HEK293 (cell line): Measurements from ENCODE around the gene NLRP6.
"Not testable (repeated sequence)": the region's sequence is repeated elsewhere in the genome, so short reads cannot be mapped to it uniquely, and the experiment has no call there.

Experiments
- CTCF ChIP-seq: fragments of 450-650 bp; formaldehyde crosslinking; IDR thresholded peaks from 2 replicates; pipeline ENCODE4 v1.5.1; 2016; ENCODE audit warnings: missing biosample characterization, missing genetic modification characterization
- GLI4 ChIP-seq: fragments of 450-650 bp; formaldehyde crosslinking; IDR thresholded peaks from 2 replicates; pipeline ENCODE4 v1.5.1; 2016; ENCODE audit warnings: missing biosample characterization, missing genetic modification characterization
- ZBTB49 ChIP-seq: fragments of 450-650 bp; formaldehyde crosslinking; IDR thresholded peaks from 2 replicates; pipeline ENCODE4 v1.5.1; 2016; ENCODE audit warnings: missing biosample characterization, missing genetic modification characterization, low read depth
- ZNF350 ChIP-seq: fragments of 450-650 bp; formaldehyde crosslinking; IDR thresholded peaks from 2 replicates; pipeline ENCODE4 v1.5.0; 2017; ENCODE audit warnings: missing biosample characterization, mild to moderate bottlenecking, missing genetic modification characterization
- ZNF558 ChIP-seq: fragments of 450-650 bp; formaldehyde crosslinking; IDR thresholded peaks from 2 replicates; pipeline ENCODE4 v1.5.1; 2016; ENCODE audit warnings: missing biosample characterization, missing genetic modification characterization
- ZNF639 ChIP-seq: fragments of 450-650 bp; formaldehyde crosslinking; IDR thresholded peaks from 2 replicates; pipeline ENCODE4 v1.5.1; 2016; ENCODE audit warnings: missing biosample characterization, missing genetic modification characterization
- ZNF792 ChIP-seq: fragments of 450-650 bp; formaldehyde crosslinking; IDR thresholded peaks from 2 replicates; pipeline ENCODE4 v1.5.1; 2016; ENCODE audit warnings: missing biosample characterization, missing genetic modification characterization

GRCh38 chr11:309979-310572 lies 31.9 kb downstream of the NLRP6 start:
- not testable (repeated sequence) for TF ChIP-seq ZNF558 (tag by site-specific recombination); ZBTB49 (tag by site-specific recombination); ZNF639 (tag by site-specific recombination); GLI4; ZNF350 (tag by site-specific recombination); ZNF792 (tag by site-specific recombination); CTCF
